ENCODE results near the gene C10orf53.

DNA sequence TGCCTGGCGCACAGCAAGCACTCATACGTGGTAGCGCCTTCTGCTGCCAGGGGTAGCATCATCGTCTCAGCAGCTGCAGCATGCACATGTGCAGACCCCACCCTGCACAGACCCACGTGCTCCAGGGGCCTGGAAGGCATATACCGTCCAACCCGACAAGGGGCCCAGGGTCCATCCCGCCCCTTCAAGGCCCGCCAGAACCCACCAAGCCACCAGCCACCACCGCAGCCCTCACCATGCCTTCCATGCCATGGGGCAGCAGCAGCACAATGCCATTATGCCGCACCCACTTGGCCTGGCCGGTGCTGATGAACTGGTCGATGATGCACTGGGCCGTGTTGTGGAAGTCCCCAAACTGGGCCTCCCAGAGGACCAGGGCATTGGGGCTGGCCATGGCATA lies 60.0 kb downstream of the C10orf53 start:
- TF ChIP-seq, protein P1, sequence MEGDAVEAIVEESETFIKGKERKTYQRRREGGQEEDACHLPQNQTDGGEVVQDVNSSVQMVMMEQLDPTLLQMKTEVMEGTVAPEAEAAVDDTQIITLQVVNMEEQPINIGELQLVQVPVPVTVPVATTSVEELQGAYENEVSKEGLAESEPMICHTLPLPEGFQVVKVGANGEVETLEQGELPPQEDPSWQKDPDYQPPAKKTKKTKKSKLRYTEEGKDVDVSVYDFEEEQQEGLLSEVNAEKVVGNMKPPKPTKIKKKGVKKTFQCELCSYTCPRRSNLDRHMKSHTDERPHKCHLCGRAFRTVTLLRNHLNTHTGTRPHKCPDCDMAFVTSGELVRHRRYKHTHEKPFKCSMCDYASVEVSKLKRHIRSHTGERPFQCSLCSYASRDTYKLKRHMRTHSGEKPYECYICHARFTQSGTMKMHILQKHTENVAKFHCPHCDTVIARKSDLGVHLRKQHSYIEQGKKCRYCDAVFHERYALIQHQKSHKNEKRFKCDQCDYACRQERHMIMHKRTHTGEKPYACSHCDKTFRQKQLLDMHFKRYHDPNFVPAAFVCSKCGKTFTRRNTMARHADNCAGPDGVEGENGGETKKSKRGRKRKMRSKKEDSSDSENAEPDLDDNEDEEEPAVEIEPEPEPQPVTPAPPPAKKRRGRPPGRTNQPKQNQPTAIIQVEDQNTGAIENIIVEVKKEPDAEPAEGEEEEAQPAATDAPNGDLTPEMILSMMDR (IDR thresholded peaks at IDR 0.05; ENCODE audit: borderline replicate concordance, extremely low read depth, low read length, poor library complexity, severe bottlenecking), result no peak
- TF ChIP-seq EZH2 (IDR thresholded peaks at IDR 0.05; ENCODE audit: borderline replicate concordance, low read depth, low read length, severe bottlenecking), result no peak

All from DND-41 (cell line).